Mesendoderm (in vitro differentiated cells): ENCODE data around the gene NOXA1.
A peak's percentile ranks its signal among the peaks of the same experiment; 100 is the strongest.

ENCODE experiments used
- DNase-seq: peaks from one replicate; pipeline ENCODE4 v3.0.0; 2013
- H2AK5ac ChIP-seq: 2 replicates; pipeline ENCODE4 v1.6.1; 2013; ENCODE audit warnings: low read length, inconsistent platforms
- H2BK120ac ChIP-seq: 2 replicates; pipeline ENCODE4 v1.6.1; 2013; ENCODE audit warnings: low read depth, mild to moderate bottlenecking, low read length, moderate library complexity, mixed read lengths
- H2BK15ac ChIP-seq: replicated peaks from 2 replicates; pipeline ENCODE4 v1.6.1; 2013; ENCODE audit warnings: low read depth, mild to moderate bottlenecking, moderate library complexity
- H2BK5ac ChIP-seq: 2 replicates; pipeline ENCODE4 v1.6.1; 2013; ENCODE audit warnings: low read length, inconsistent platforms
- H3K18ac ChIP-seq: 2 replicates; pipeline ENCODE4 v1.6.1; 2013; ENCODE audit warnings: mild to moderate bottlenecking, low read length, mixed read lengths
- H3K23ac ChIP-seq: one replicate; pipeline ENCODE4 v1.6.1; 2013; ENCODE audit warnings: low read length
- H3K27ac ChIP-seq: 2 replicates; pipeline ENCODE4 v1.5.1; 2013; ENCODE audit warnings: low read depth, mild to moderate bottlenecking, inconsistent platforms, low read length, moderate library complexity
- H3K27me3 ChIP-seq: 2 replicates; pipeline ENCODE4 v1.6.1; 2013; ENCODE audit warnings: low read length, control low read depth, mild to moderate bottlenecking, inconsistent platforms; ENCODE audit not compliant: insufficient read depth, poor library complexity
- H3K36me3 ChIP-seq: 2 replicates; pipeline ENCODE4 v1.6.1; 2013; ENCODE audit warnings: low read length, inconsistent platforms; ENCODE audit not compliant: control insufficient read depth, insufficient read depth
- H3K4ac ChIP-seq: one replicate; pipeline ENCODE4 v1.6.1; 2013; ENCODE audit warnings: low read depth, mild to moderate bottlenecking, low read length, moderate library complexity
- H3K4me1 ChIP-seq: 2 replicates; pipeline ENCODE4 v1.6.1; 2013; ENCODE audit warnings: low read depth, low read length, inconsistent platforms; ENCODE audit not compliant: control insufficient read depth
- H3K4me2 ChIP-seq: 2 replicates; pipeline ENCODE4 v1.6.1; 2013; ENCODE audit warnings: low read length
- H3K4me3 ChIP-seq: 2 replicates; pipeline ENCODE4 v1.5.1; 2013; ENCODE audit warnings: mild to moderate bottlenecking, low read length
- H3K56ac ChIP-seq: one replicate; pipeline ENCODE4 v1.6.1; 2013; ENCODE audit warnings: low read length
- H3K79me1 ChIP-seq: 2 replicates; pipeline ENCODE4 v1.6.1; 2013; ENCODE audit warnings: low read length, inconsistent platforms
- H3K79me2 ChIP-seq: 2 replicates; pipeline ENCODE4 v1.6.1; 2013; ENCODE audit warnings: mild to moderate bottlenecking, low read length; ENCODE audit not compliant: control insufficient read depth, insufficient read depth
- H3K9ac ChIP-seq: 2 replicates; pipeline ENCODE4 v1.6.1; 2013; ENCODE audit warnings: low read length, inconsistent platforms
- H4K5ac ChIP-seq: one replicate; pipeline ENCODE4 v1.6.1; 2013; ENCODE audit warnings: low read length
- H4K8ac ChIP-seq: one replicate; pipeline ENCODE4 v1.6.1; 2013; ENCODE audit warnings: low read depth, mild to moderate bottlenecking, control low read depth, low read length, moderate library complexity
- WGBS: extraction: QIAGEN DNeasy Blood & Tissue Kit; methylation state at CpG from one replicate; pipeline ENCODE4 v1.1.7; 2013; ENCODE audit warnings: low lambda C conversion rate, missing lambda C conversion rate; ENCODE audit not compliant: insufficient coverage; ENCODE audit errors: extremely low coverage; 5-methylcytosine and 5-hydroxymethylcytosine counted together

Gene NOXA1

DNA sequence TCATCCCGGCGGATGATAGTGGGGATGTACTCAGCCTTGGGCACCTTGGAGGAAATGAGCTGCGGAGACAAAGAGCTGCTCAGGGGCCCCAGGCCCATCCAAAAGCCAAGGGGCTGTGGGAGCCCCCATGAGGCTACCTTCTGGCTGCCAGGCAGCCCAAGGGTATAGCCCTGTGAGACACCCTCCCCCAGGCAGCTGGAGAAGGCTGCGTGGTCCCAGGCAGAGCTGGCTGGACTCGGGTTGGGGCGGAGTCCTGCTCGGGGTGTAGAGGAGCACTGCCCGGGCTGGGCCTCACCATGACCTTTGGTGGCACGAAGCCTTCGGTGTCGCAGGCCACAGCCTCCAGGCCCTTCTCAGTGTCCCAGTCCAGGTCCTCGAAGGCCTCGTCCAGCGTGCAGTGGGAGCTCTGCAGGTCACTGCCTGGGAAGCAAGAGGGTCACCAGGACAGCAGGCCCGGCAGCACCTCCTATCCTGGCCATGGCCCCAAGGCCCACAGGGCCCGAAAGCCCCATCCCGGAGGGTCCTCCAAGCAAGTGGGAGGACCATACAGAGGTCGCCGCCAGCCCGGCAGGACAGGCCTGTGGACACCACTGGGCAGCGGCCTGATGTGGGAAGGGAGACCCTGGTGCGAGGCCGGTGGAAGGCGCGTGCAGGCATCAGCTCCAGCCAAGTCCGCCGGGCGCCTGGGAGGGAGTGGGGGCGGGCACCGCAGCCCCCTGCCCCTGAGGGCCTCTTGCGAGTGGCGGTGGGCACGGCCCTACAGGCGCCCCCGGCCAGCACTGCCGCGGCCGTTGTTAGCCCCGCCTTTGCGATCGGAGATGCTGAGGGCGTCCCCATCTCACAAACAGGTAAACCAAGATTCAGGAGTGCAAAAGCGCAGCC is 29.8 kb downstream of the NOXA1 start:
- peak overlapping the region; percentile 43 for H3K18ac ChIP-seq
- peaks cover 2% of the 10 kb centered on the region for H3K36me3 ChIP-seq
- H3K4me3 ChIP-seq, result no peak overlapping the region
- H3K4me1 ChIP-seq, result peaks cover 4% of the 10 kb centered on the region
- no peak overlapping the region for H4K5ac ChIP-seq
- no peak overlapping the region for H4K8ac ChIP-seq
- no peak overlapping the region for H2BK15ac ChIP-seq
- peak overlapping the region; percentile 65 for H3K56ac ChIP-seq
- WGBS, result no CpG with 5 or more reads among the region's 43 CpGs
- no peak for DNase-seq
- no peak overlapping the region for H2BK120ac ChIP-seq
- H2BK5ac ChIP-seq, result no peak overlapping the region
- H3K4ac ChIP-seq, result no peak overlapping the region
- peak overlapping the region; percentile 50 for H3K4me2 ChIP-seq
- H3K9ac ChIP-seq, result peak overlapping the region; percentile 30
- H3K27me3 ChIP-seq, result no peaks in the 10 kb centered on the region
- H3K79me1 ChIP-seq, result no peaks in the 10 kb centered on the region
- no peak overlapping the region for H2AK5ac ChIP-seq
- H3K27ac ChIP-seq, result no peak overlapping the region
- H3K23ac ChIP-seq, result no peak overlapping the region
- no peaks in the 10 kb centered on the region for H3K79me2 ChIP-seq

DNA sequence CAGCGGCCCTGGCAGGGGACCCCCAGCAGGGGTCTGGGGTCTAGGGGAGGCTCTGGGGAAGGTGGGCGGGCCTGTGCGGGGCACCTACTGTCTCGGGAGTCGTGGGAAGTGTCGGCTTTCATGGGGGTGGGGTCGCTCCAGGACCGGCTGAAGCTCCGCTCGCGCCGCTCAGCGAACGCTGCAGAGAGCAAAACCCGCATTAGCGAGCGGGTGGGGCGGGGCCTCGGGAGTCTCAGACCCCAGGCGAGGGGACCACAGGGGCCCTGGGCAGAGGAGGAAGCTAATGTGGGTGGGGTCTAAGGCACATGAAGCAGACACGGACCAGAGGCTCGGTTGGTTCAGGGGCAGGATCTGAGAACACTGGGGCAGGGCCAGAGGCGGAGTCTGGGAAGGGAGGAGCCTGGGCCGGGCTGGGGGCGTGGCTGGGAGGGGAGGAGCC is 30.5 kb downstream of the NOXA1 start:
- Histone ChIP-seq H3K23ac (no peak overlapping the region), H4K5ac (no peak overlapping the region), H3K36me3 (peaks cover 2% of the 10 kb centered on the region)

GRCh38 chr9:137454145-137454596 is 31.0 kb downstream of the NOXA1 start:
- Histone ChIP-seq H3K36me3 (no peaks in the 10 kb centered on the region), H3K79me2 (no peaks in the 10 kb centered on the region), H3K79me1 (no peaks in the 10 kb centered on the region), H2BK5ac (no peak overlapping the region), H3K27me3 (no peaks in the 10 kb centered on the region), H3K18ac (no peak overlapping the region), H3K4ac (no peak overlapping the region), H3K56ac (peak overlapping the region; percentile 77), H2AK5ac (no peak overlapping the region), H4K8ac (no peak overlapping the region), H2BK120ac (no peak overlapping the region), H3K4me1 (peaks cover 4% of the 10 kb centered on the region), H3K27ac (no peak overlapping the region), H3K23ac (no peak overlapping the region), H4K5ac (no peak overlapping the region), H3K4me2 (peak overlapping the region; percentile 19), H3K4me3 (no peak overlapping the region), H2BK15ac (no peak overlapping the region), H3K9ac (peak overlapping the region; percentile 53)
- DNase-seq, result peak; percentile 62
- WGBS, result no CpG with 5 or more reads among the region's 24 CpGs

More for the DNA sequence above, 30.5 kb downstream of the NOXA1 start:
- peak overlapping the region; percentile 30 for H3K9ac ChIP-seq
- H2AK5ac ChIP-seq, result no peak overlapping the region
- H3K27me3 ChIP-seq, result no peaks in the 10 kb centered on the region
- peaks cover 4% of the 10 kb centered on the region for H3K4me1 ChIP-seq
- H2BK15ac ChIP-seq, result no peak overlapping the region
- no peaks in the 10 kb centered on the region for H3K79me1 ChIP-seq
- no peak overlapping the region for H2BK120ac ChIP-seq
- peak overlapping the region; percentile 43 for H3K18ac ChIP-seq
- no peak overlapping the region for H3K4ac ChIP-seq
- no peaks in the 10 kb centered on the region for H3K79me2 ChIP-seq
- peak overlapping the region; percentile 50 for H3K4me2 ChIP-seq
- no peak overlapping the region for H2BK5ac ChIP-seq
- H3K27ac ChIP-seq, result no peak overlapping the region
- H3K4me3 ChIP-seq, result no peak overlapping the region
- H3K56ac ChIP-seq, result peak overlapping the region; percentile 65
- no peak overlapping the region for H4K8ac ChIP-seq
- peak; percentile 96 for DNase-seq
- WGBS, result no CpG with 5 or more reads among the region's 25 CpGs

GRCh38 chr9:137454597-137455358 is 31.6 kb downstream of the NOXA1 start:
- Histone ChIP-seq H3K9ac (peak overlapping the region; percentile 53), H3K4ac (no peak overlapping the region), H3K23ac (no peak overlapping the region), H2AK5ac (no peak overlapping the region), H3K27me3 (no peaks in the 10 kb centered on the region), H2BK5ac (no peak overlapping the region), H3K4me2 (peak overlapping the region; percentile 19), H3K79me1 (no peaks in the 10 kb centered on the region), H3K18ac (no peak overlapping the region), H3K36me3 (no peaks in the 10 kb centered on the region), H2BK120ac (no peak overlapping the region), H4K8ac (no peak overlapping the region), H3K4me1 (peaks cover 4% of the 10 kb centered on the region), H2BK15ac (no peak overlapping the region), H3K4me3 (no peak overlapping the region), H3K79me2 (no peaks in the 10 kb centered on the region), H4K5ac (no peak overlapping the region), H3K27ac (no peak overlapping the region), H3K56ac (peak overlapping the region; percentile 77)
- WGBS, result no CpG with 5 or more reads among the region's 30 CpGs
- DNase-seq, result peak; percentile 71

- WGBS, result no CpG with 5 or more reads among the region's 18 CpGs
- no peak overlapping the region for H3K4ac ChIP-seq
- H3K18ac ChIP-seq, result no peak overlapping the region
- H3K79me2 ChIP-seq, result no peaks in the 10 kb centered on the region
- no peak overlapping the region for H4K8ac ChIP-seq
- no peak overlapping the region for H3K23ac ChIP-seq
- peaks cover 4% of the 10 kb centered on the region for H3K4me1 ChIP-seq
- no peak overlapping the region for H2BK120ac ChIP-seq
- H3K56ac ChIP-seq, result no peak overlapping the region
- no peaks in the 10 kb centered on the region for H3K36me3 ChIP-seq
- H2BK15ac ChIP-seq, result no peak overlapping the region
- no peak overlapping the region for H3K9ac ChIP-seq
- H3K4me3 ChIP-seq, result no peak overlapping the region
- H4K5ac ChIP-seq, result no peak overlapping the region
- no peaks in the 10 kb centered on the region for H3K79me1 ChIP-seq
- H3K27ac ChIP-seq, result no peak overlapping the region
- H3K4me2 ChIP-seq, result no peak overlapping the region
- DNase-seq, result no peak
- no peak overlapping the region for H2AK5ac ChIP-seq
- H3K27me3 ChIP-seq, result no peaks in the 10 kb centered on the region
- no peak overlapping the region for H2BK5ac ChIP-seq
These were observed 32.3 kb downstream of the NOXA1 start for GRCh38 chr9:137455359-137455991.
